Measurements from ENCODE around the gene UBAP1.

DNA sequence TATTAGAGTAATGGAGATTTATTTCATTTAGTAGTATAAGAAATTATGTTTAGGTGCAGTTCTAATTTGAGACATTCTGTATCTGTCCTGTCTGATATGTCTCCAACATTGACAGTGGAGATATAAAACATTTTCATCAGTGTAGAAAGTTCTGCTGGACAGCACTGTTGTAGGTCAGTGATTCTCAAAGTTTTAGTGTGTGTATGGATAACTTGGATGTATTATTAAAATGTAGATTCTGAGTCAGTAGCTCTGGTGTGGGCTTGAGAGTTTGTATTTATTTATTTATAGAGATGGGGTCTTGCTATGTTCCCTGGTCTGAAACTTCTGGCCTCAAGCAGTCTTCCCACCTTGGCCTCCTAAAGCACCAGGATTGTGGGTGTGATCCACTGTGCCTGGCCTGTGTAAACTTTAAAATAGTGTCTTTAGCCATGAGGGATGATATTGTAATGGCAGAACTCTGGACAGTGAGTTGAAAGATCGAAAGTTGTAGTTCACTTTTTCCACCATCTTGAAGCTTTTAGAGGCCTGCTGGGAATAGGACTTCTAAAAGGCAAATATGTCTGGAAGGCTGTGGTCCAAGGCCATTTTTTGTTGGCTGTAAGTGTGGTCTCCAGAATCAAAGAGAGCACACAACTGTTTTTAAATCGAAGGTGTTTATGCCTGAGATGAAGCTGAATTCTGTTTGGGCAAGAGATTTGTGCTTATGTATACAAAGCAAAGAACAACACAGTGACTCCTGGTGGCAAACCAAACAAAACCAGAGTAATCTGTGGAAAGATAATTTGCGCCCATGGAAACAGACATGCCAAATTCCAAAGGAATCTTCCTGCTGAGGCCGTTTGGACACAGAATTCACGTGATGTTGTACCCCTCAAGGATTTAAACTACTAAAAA, 12.4 kb downstream of the UBAP1 start:
- no peak for TF ChIP-seq POLR2A (IDR thresholded peaks at IDR 0.05)
- TF ChIP-seq, protein P1, sequence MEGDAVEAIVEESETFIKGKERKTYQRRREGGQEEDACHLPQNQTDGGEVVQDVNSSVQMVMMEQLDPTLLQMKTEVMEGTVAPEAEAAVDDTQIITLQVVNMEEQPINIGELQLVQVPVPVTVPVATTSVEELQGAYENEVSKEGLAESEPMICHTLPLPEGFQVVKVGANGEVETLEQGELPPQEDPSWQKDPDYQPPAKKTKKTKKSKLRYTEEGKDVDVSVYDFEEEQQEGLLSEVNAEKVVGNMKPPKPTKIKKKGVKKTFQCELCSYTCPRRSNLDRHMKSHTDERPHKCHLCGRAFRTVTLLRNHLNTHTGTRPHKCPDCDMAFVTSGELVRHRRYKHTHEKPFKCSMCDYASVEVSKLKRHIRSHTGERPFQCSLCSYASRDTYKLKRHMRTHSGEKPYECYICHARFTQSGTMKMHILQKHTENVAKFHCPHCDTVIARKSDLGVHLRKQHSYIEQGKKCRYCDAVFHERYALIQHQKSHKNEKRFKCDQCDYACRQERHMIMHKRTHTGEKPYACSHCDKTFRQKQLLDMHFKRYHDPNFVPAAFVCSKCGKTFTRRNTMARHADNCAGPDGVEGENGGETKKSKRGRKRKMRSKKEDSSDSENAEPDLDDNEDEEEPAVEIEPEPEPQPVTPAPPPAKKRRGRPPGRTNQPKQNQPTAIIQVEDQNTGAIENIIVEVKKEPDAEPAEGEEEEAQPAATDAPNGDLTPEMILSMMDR (IDR thresholded peaks at IDR 0.05), result no peak

All from prostate gland (tissue), 2 donors.